Measurements from ENCODE around the gene PROCA1. TPM values are rescaled to one million over a fixed set of nuclear protein-coding genes. Genes with fewer than 3 reads are reported as not detected.
A peak's percentile ranks its signal among the peaks of the same experiment; 100 is the strongest.
"Not testable (repeated sequence)": the region's sequence is repeated elsewhere in the genome, so short reads cannot be mapped to it uniquely, and the experiment has no call there.

The PROCA1 gene
- total RNA-seq, 1 experiment from 2014 or later, result 4.9 TPM

- intact Hi-C loops (cut with micrococcal nuclease; ENCODE audit: unreplicated experiment), result no loop called here
- ATAC-seq, result peak; percentile 98
Observed at GRCh38 chr17:28661635-28662526, 49.8 kb downstream of the PROCA1 start, which contains the start of the genes SDF2 and SUPT6H. TSS of gene SDF2 (minus strand) at chr17:28661906. CDS start at chr17:28661876, 30 bp downstream. TSS of gene SUPT6H (plus strand) at chr17:28662205. CDS start at chr17:28673402, 11,197 bp downstream.

GRCh38 chr17:28659497-28659881, 52.2 kb downstream of the PROCA1 start:
- CTCF ChIA-PET, result not testable (repeated sequence)

More at GRCh38 chr17:28661635-28662526, 49.8 kb downstream of the PROCA1 start, which contains the start of the genes SDF2 and SUPT6H:
- DNase-seq (ENCODE audit: low read depth, low spot score), result peak; percentile 56
- in situ Hi-C loops (cut with HindIII; ENCODE audit: low pct_unique_long_range_greater_than_20kb, low sequenced_read_pairs), result no loop called here
- Histone ChIP-seq H3K4me3 (ENCODE audit: low read depth in 2 of 2, low read length in 2 of 2) (peak within 1 kb of the TSS; percentile 90 to 95), H3K36me3 (ENCODE audit: control insufficient read depth, insufficient read depth, low read length) (peaks cover 5% of the 10 kb centered on the region; the same call in 1 of the 2 replicates), H3K27me3 (ENCODE audit: control insufficient read depth, insufficient read depth, low read length) (no peaks in the 10 kb centered on the region), H3K9me3 (ENCODE audit: control insufficient read depth, insufficient read depth, low read depth, low read length) (no peaks in the 10 kb centered on the region), H3K4me1 (ENCODE audit: control insufficient read depth, insufficient read depth, low read length) (peaks cover 18% of the 10 kb centered on the region), H3K27ac (ENCODE audit: low read length) (peak within 1 kb of the TSS; percentile 97)
- ChIA-PET CTCF (interaction anchor here (0.6 to 0.8 kb wide), 2 partner anchors 18 to 58 kb away, joined by 4 to 11 read pairs; partner anchors contain the start of gene RPL23A), POLR2A (interaction anchor here (0.6 to 1.5 kb wide), 5 partner anchors 9 to 58 kb away, joined by 4 to 6 read pairs (median 4); partner anchors contain the start of genes BLTP2 and RPL23A)
- TF ChIP-seq CTCF (IDR thresholded peaks at IDR 0.05), result no peak
- TF ChIP-seq TCF7L2 (IDR thresholded peaks at IDR 0.05; ENCODE audit: low read depth, low read length), result no peak
- TF ChIP-seq SIN3A (IDR thresholded peaks at IDR 0.05; ENCODE audit: borderline replicate concordance, insufficient read depth, low read depth, low read length), result peak; percentile 90
- no peak for TF ChIP-seq REST (IDR thresholded peaks at IDR 0.05; ENCODE audit: insufficient read depth in 1 of 2, low read depth in 2 of 2, low read length in 1 of 2)
- peak; percentile 96 for TF ChIP-seq POLR2AphosphoS5 (IDR thresholded peaks at IDR 0.05; ENCODE audit: low read depth, low read length)
- BruUV-seq (replicated peaks), result no TSS peak

GRCh38 chr17:28658766-28659496, 52.8 kb downstream of the PROCA1 start:
- H3K27ac ChIP-seq (ENCODE audit: low read length); ATAC-seq; H3K27me3 ChIP-seq (ENCODE audit: control insufficient read depth, insufficient read depth, low read length); H3K9me3 ChIP-seq (ENCODE audit: control insufficient read depth, insufficient read depth, low read depth, low read length); DNase-seq (ENCODE audit: low read depth, low spot score); POLR2A ChIA-PET; H3K36me3 ChIP-seq (ENCODE audit: control insufficient read depth, insufficient read depth, low read length); CTCF ChIA-PET; intact Hi-C loops (cut with micrococcal nuclease; ENCODE audit: unreplicated experiment); BruUV-seq (replicated peaks); H3K4me3 ChIP-seq (ENCODE audit: low read depth in 2 of 2, low read length in 2 of 2); in situ Hi-C loops (cut with HindIII; ENCODE audit: low pct_unique_long_range_greater_than_20kb, low sequenced_read_pairs): not testable (repeated sequence)
- H3K4me1 ChIP-seq (ENCODE audit: control insufficient read depth, insufficient read depth, low read length), result peaks cover 18% of the 10 kb centered on the region

More at GRCh38 chr17:28659497-28659881, 52.2 kb downstream of the PROCA1 start:
- H3K4me1 ChIP-seq (ENCODE audit: control insufficient read depth, insufficient read depth, low read length), result peaks cover 18% of the 10 kb centered on the region
- H3K4me3 ChIP-seq (ENCODE audit: low read depth in 2 of 2, low read length in 2 of 2); H3K27me3 ChIP-seq (ENCODE audit: control insufficient read depth, insufficient read depth, low read length); in situ Hi-C loops (cut with HindIII; ENCODE audit: low pct_unique_long_range_greater_than_20kb, low sequenced_read_pairs); DNase-seq (ENCODE audit: low read depth, low spot score); H3K9me3 ChIP-seq (ENCODE audit: control insufficient read depth, insufficient read depth, low read depth, low read length); ATAC-seq; POLR2A ChIA-PET; BruUV-seq (replicated peaks); intact Hi-C loops (cut with micrococcal nuclease; ENCODE audit: unreplicated experiment); H3K27ac ChIP-seq (ENCODE audit: low read length); H3K36me3 ChIP-seq (ENCODE audit: control insufficient read depth, insufficient read depth, low read length): not testable (repeated sequence)

GRCh38 chr17:28658342-28658741, 53.3 kb downstream of the PROCA1 start:
- in situ Hi-C loops (cut with HindIII; ENCODE audit: low pct_unique_long_range_greater_than_20kb, low sequenced_read_pairs); BruUV-seq (replicated peaks); H3K36me3 ChIP-seq (ENCODE audit: control insufficient read depth, insufficient read depth, low read length); intact Hi-C loops (cut with micrococcal nuclease; ENCODE audit: unreplicated experiment); H3K4me3 ChIP-seq (ENCODE audit: low read depth in 2 of 2, low read length in 2 of 2); H3K9me3 ChIP-seq (ENCODE audit: control insufficient read depth, insufficient read depth, low read depth, low read length); DNase-seq (ENCODE audit: low read depth, low spot score); H3K27ac ChIP-seq (ENCODE audit: low read length); ATAC-seq; H3K27me3 ChIP-seq (ENCODE audit: control insufficient read depth, insufficient read depth, low read length); POLR2A ChIA-PET: not testable (repeated sequence)
- peaks cover 15% of the 10 kb centered on the region for H3K4me1 ChIP-seq (ENCODE audit: control insufficient read depth, insufficient read depth, low read length)
- CTCF ChIA-PET, result interaction anchor here (0.7 to 0.9 kb wide), 2 partner anchors 11 to 18 kb away, joined by 4 to 8 read pairs; no protein-coding TSS in a partner anchor
